A549 (cell line): Measurements from ENCODE around the gene GNG4. TPM values are rescaled to one million over a fixed set of nuclear protein-coding genes. Genes with fewer than 3 reads are reported as not detected.
"Not testable (repeated sequence)": the region's sequence is repeated elsewhere in the genome, so short reads cannot be mapped to it uniquely, and the experiment has no call there.

Experiments used
- ATAC-seq, 2 experiments: fragments of 200-7000 bp in 1 of 2; fragments of >200 bp in 1 of 2; cut with Nextera tagmentation in 1 of 2; cut with Tn5 transposase in 1 of 2; 3 replicates each; pipeline versions ENCODE4 v1.8.0 to v1.9.1; 2018 to 2020; ENCODE audit warnings: mild to moderate bottlenecking in 1 of 2, moderate library complexity in 1 of 2
- CTCF ChIA-PET: fragments of 300-600 bp; sonication (Branson Sonifier 250); formaldehyde crosslinking; extraction: SDS; loops from one replicate; lab custom pipeline; 2021; ENCODE audit warnings: antibody characterized with exemption, inconsistent platforms; lab: Yijun Ruan, JAX
- POLR2A ChIA-PET: fragments of 350-600 bp; formaldehyde crosslinking; extraction: SDS; loops from one replicate; lab custom pipeline; 2021; ENCODE audit warnings: antibody characterized with exemption, inconsistent platforms; lab: Yijun Ruan, JAX
- DNase-seq, 2 experiments: peaks; one replicate each; pipeline versions ENCODE4 v3.0.0 to v3.0.0-alpha.2; 2011 to 2016; ENCODE audit warnings: low read depth in 1 of 2, low spot score in 1 of 2
- FAIRE-seq: peaks from 2 replicates; lab custom pipeline; 2011; peaks lifted over from hg19 to GRCh38; lab: Jason Lieb, UNC
- H3K27ac ChIP-seq, 2 experiments: fragments of >200 bp; sonication (Bioruptor Twin); formaldehyde crosslinking; 3 replicates each; pipeline ENCODE4 v1.5.1; 2016 to 2017
- H3K4me1 ChIP-seq: fragments of >200 bp; sonication (Bioruptor Twin); formaldehyde crosslinking; 3 replicates; pipeline ENCODE4 v1.6.1; 2016
- H3K4me2 ChIP-seq: fragments of >200 bp; sonication (Bioruptor Twin); formaldehyde crosslinking; 3 replicates; pipeline ENCODE4 v1.6.1; 2016
- H3K4me3 ChIP-seq: fragments of >200 bp; sonication (Bioruptor Twin); formaldehyde crosslinking; 3 replicates; pipeline ENCODE4 v1.5.1; 2016
- H3K9me3 ChIP-seq: fragments of >200 bp; sonication (Bioruptor Twin); formaldehyde crosslinking; 3 replicates; pipeline ENCODE4 v1.6.1; 2016
- CBX2 ChIP-seq: fragments of 200-600 bp; sonication (generic); IDR thresholded peaks from 2 replicates; pipeline ENCODE4 v1.6.1; 2016; ENCODE audit warnings: low read depth, mild to moderate bottlenecking, borderline replicate concordance
- CBX8 ChIP-seq: fragments of 200-600 bp; sonication (generic); IDR thresholded peaks from 2 replicates; pipeline ENCODE4 v1.6.1; 2016
- CEBPB ChIP-seq, 2 experiments: fragments of >200 bp in 1 of 2; sonication (Bioruptor Twin) in 1 of 2; formaldehyde crosslinking in 1 of 2; IDR thresholded peaks; 2 replicates each; pipeline ENCODE4 v1.6.1; 2012 to 2016
- CHD4 ChIP-seq: fragments of 200-600 bp; sonication (generic); IDR thresholded peaks from 2 replicates; pipeline ENCODE4 v1.6.1; 2016; ENCODE audit warnings: antibody characterized with exemption, mild to moderate bottlenecking, borderline replicate concordance
- EHF ChIP-seq: fragments of 250-450 bp; sonication (Bioruptor Pico); IDR thresholded peaks from 2 replicates; pipeline ENCODE4 v1.5.0; 2020; ENCODE audit warnings: mild to moderate bottlenecking
- EP300 ChIP-seq, 2 experiments: fragments of >200 bp; sonication (Bioruptor Twin); formaldehyde crosslinking; IDR thresholded peaks; 2 replicates in 1 of 2; 3 replicates in 1 of 2; pipeline ENCODE4 v1.6.1; 2016 to 2017
- ESRRA ChIP-seq: fragments of 150-350 bp; IDR thresholded peaks from 2 replicates; pipeline ENCODE4 v1.6.1; 2014; ENCODE audit warnings: mild to moderate bottlenecking, low read length, borderline replicate concordance
- FOSL2 ChIP-seq, 2 experiments: fragments of 450-650 bp in 1 of 2; fragments of >200 bp in 1 of 2; sonication (Bioruptor Twin) in 1 of 2; formaldehyde crosslinking; IDR thresholded peaks; 2 replicates each; pipeline versions ENCODE4 v1.5.0 to v1.6.1; 2016 to 2020; ENCODE audit warnings: mild to moderate bottlenecking in 1 of 2, moderate library complexity in 1 of 2
- FOXS1 ChIP-seq: fragments of 250-450 bp; sonication (Bioruptor Pico); IDR thresholded peaks from 2 replicates; pipeline ENCODE4 v1.5.0; 2020; ENCODE audit warnings: mild to moderate bottlenecking, moderate library complexity
- GATA3 ChIP-seq: IDR thresholded peaks from 2 replicates; pipeline ENCODE4 v1.6.1; 2012; ENCODE audit warnings: borderline replicate concordance
- HOXA7 ChIP-seq: fragments of 250-450 bp; sonication (Bioruptor Pico); IDR thresholded peaks from 2 replicates; pipeline ENCODE4 v1.5.0; 2020; ENCODE audit warnings: mild to moderate bottlenecking, moderate library complexity
- KDM1A ChIP-seq: fragments of 200-600 bp; sonication (generic); IDR thresholded peaks from 2 replicates; pipeline ENCODE4 v1.6.1; 2016; ENCODE audit warnings: low read depth, mild to moderate bottlenecking
- KDM5A ChIP-seq: fragments of 200-600 bp; sonication (generic); IDR thresholded peaks from 2 replicates; pipeline ENCODE4 v1.6.1; 2016; ENCODE audit warnings: antibody characterized with exemption, mild to moderate bottlenecking
- MAFK ChIP-seq: fragments of 450-650 bp; IDR thresholded peaks from 2 replicates; pipeline ENCODE4 v1.6.1; 2014; ENCODE audit not compliant: partially characterized antibody
- MAZ ChIP-seq: fragments of 150-350 bp; IDR thresholded peaks from 2 replicates; pipeline ENCODE4 v1.6.1; 2014; ENCODE audit warnings: antibody characterized with exemption, low read depth, low read length, borderline replicate concordance
- MYC ChIP-seq: IDR thresholded peaks from 2 replicates; pipeline ENCODE4 v1.6.1; 2012; ENCODE audit warnings: mild to moderate bottlenecking, inconsistent platforms, low read length, improper control_type of control experiment, borderline replicate concordance
- NPAS2 ChIP-seq: fragments of 250-450 bp; sonication (Bioruptor Pico); IDR thresholded peaks from 2 replicates; pipeline ENCODE4 v1.8.0; 2022; ENCODE audit warnings: mild to moderate bottlenecking, moderate library complexity, borderline replicate concordance
- PBX3 ChIP-seq: IDR thresholded peaks from 2 replicates; pipeline ENCODE4 v1.6.1; 2012
- POLR2AphosphoS2 ChIP-seq: conservative IDR thresholded peaks from 2 replicates; pipeline ENCODE4 v1.6.1; 2012; ENCODE audit warnings: low read length, improper control_type of control experiment, inconsistent platforms
- RFX5 ChIP-seq: fragments of 450-650 bp; IDR thresholded peaks from 2 replicates; pipeline ENCODE4 v1.7.1; 2014; ENCODE audit warnings: antibody characterized with exemption, mild to moderate bottlenecking, moderate library complexity
- RNF2 ChIP-seq: fragments of 200-600 bp; sonication (generic); IDR thresholded peaks from 2 replicates; pipeline ENCODE4 v1.6.1; 2016; ENCODE audit warnings: low read depth, mild to moderate bottlenecking, antibody characterized with exemption, moderate library complexity, borderline replicate concordance
- SMC3 ChIP-seq: fragments of >200 bp; sonication (Bioruptor Twin); formaldehyde crosslinking; IDR thresholded peaks from 3 replicates; pipeline ENCODE4 v1.6.1; 2018; ENCODE audit warnings: inconsistent platforms
- SREBF2 ChIP-seq: fragments of 450-650 bp; IDR thresholded peaks from 2 replicates; pipeline ENCODE4 v1.6.1; 2014; ENCODE audit warnings: mild to moderate bottlenecking, moderate library complexity
- TFCP2L1 ChIP-seq: fragments of 250-450 bp; sonication (Bioruptor Pico); IDR thresholded peaks from 2 replicates; pipeline ENCODE4 v1.5.0; 2021; ENCODE audit warnings: mild to moderate bottlenecking
- ZFP36 ChIP-seq: fragments of 450-650 bp; IDR thresholded peaks from 2 replicates; pipeline ENCODE4 v1.6.1; 2014; ENCODE audit warnings: borderline replicate concordance; ENCODE audit not compliant: partially characterized antibody
- WGBS: methylation state at CpG from one replicate; pipeline ENCODE4 v1.1.6; 2017; ENCODE audit errors: missing lambda C conversion rate; 5-methylcytosine and 5-hydroxymethylcytosine counted together
- polyA plus RNA-seq, 4 experiments: library from polyadenylated mRNA; depleted of rRNA in 3 of 4; stranded (reverse); fragments of >200 nt; fragmentation: RNase III in 1 of 4; extraction: RNeasy Plus Mini Kit Qiagen cat#74134 plus additional on column Dnase treatment in 1 of 4; gene quantifications; 2 replicates in 3 of 4; 3 replicates in 1 of 4; pipeline ENCODE4 v1.2.3, GENCODE V29; 2011 to 2017
- TF ChIP-seq, protein P1 (sequence below): fragments of 450-650 bp; IDR thresholded peaks from 2 replicates; pipeline ENCODE4 v1.6.1; 2014; ENCODE audit warnings: antibody characterized with exemption
- TF ChIP-seq, protein P2 (sequence below): fragments of 250-450 bp; sonication (Bioruptor Pico); IDR thresholded peaks from 2 replicates; pipeline ENCODE4 v1.5.0; 2020; ENCODE audit warnings: low read depth, mild to moderate bottlenecking, moderate library complexity

The GNG4 gene
- polyA plus RNA-seq, 2 of the 4 experiments (the other 2 are of a cell fraction), result 10.5 to 16.3 TPM

DNA sequence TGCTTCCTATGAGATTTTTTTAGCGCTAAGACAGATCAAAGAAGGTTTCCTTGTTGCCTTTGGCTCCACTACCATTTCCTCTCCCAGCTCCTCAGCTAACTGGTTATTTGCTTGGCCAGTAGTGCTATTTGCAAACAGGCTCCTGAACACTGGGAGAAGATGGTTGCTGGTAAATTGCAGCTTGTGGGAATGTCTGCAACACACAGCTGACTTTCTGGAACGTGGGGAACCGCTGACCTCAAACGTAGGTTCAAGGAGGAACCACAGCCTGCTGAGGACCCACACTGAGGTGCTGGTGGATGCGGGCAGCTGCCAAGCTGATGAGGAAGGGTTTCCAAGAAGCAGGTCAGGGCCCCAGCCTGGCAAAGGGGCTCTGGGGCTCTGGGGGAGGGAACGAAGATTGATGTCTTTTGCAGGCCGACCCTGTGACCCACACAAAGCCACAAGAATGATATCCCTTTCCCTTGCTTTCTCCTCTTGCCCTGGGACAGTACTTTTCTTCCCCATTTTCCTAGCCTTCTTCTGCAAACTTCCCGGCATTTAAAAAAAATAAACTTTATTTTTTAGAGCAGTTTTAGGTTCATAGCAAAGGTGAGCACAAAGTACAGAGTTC is 24.8 kb downstream of the GNG4 start:
- Histone ChIP-seq H3K9me3 (no peaks in the 10 kb centered on the region), H3K27ac (no peak overlapping the region; a peak in 1 of 6 replicates)
- TF ChIP-seq PBX3 (no peak), KDM1A (no peak), POLR2AphosphoS2 (no peak), NPAS2 (no peak), RFX5 (no peak), SREBF2 (no peak), HOXA7 (CRISPR knock-in tag) (no peak), RNF2 (no peak), EP300 (IDR thresholded peaks at IDR 0.05) (no peak)
- TF ChIP-seq, protein P1, sequence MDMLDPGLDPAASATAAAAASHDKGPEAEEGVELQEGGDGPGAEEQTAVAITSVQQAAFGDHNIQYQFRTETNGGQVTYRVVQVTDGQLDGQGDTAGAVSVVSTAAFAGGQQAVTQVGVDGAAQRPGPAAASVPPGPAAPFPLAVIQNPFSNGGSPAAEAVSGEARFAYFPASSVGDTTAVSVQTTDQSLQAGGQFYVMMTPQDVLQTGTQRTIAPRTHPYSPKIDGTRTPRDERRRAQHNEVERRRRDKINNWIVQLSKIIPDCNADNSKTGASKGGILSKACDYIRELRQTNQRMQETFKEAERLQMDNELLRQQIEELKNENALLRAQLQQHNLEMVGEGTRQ, result no peak
- TF ChIP-seq, all 56 proteins: peak for 0
- no peak overlapping the region for H3K4me3 ChIP-seq
- CTCF ChIA-PET, result interaction anchor here (0.9 kb wide), 1 partner anchor 34 kb away, joined by 3 read pairs; no protein-coding TSS in a partner anchor
- no peak for DNase-seq
- no peak; a peak in 2 of 6 replicates for ATAC-seq
- no peak overlapping the region for H3K4me2 ChIP-seq
- POLR2A ChIA-PET, result interaction anchor here (0.5 kb wide), 1 partner anchor 126 kb away, joined by 4 read pairs; no protein-coding TSS in a partner anchor
- no peak for FAIRE-seq
- 55% methylated on average over 8 of the region's 8 CpGs for WGBS
- no peaks in the 10 kb centered on the region for H3K4me1 ChIP-seq

- CTCF ChIA-PET, result interaction anchor here (0.7 to 1.6 kb wide), 3 partner anchors 15 to 362 kb away, joined by 3 to 5 read pairs (median 4); no protein-coding TSS in a partner anchor
Observed at GRCh38 chr1:235622936-235623779, 26.4 kb downstream of the GNG4 start.

GRCh38 chr1:235619149-235619548 is 30.4 kb downstream of the GNG4 start:
- FAIRE-seq, H3K4me2 ChIP-seq, POLR2A ChIA-PET: not testable (repeated sequence)
- TF ChIP-seq CEBPB (IDR thresholded peaks at IDR 0.05), result 0 out of 4 replicates have a peak, but pooled peaks of 1 of the 2 experiments have one; percentile 21
- TF ChIP-seq, all 56 proteins: peak for 1; not testable (repeated sequence) for 55
- H3K9me3 ChIP-seq, H3K27ac ChIP-seq, H3K4me1 ChIP-seq, H3K4me3 ChIP-seq, ATAC-seq, DNase-seq: not testable (repeated sequence)
- 82% methylated on average over 2 of the region's 2 CpGs for WGBS
- CTCF ChIA-PET, result interaction anchor here (1.2 to 1.8 kb wide), 2 partner anchors 12 to 19 kb away, joined by 4 to 7 read pairs; no protein-coding TSS in a partner anchor

More at GRCh38 chr1:235622936-235623779, 26.4 kb downstream of the GNG4 start:
- no peaks in the 10 kb centered on the region for H3K9me3 ChIP-seq
- H3K27ac ChIP-seq, result no peak overlapping the region; a peak in 1 of 6 replicates
- DNase-seq (no peak), ATAC-seq (peak; percentile 19 to 39; a peak in 3 of 6 replicates), FAIRE-seq (no peak)
- H3K4me2 ChIP-seq, result no peak overlapping the region
- TF ChIP-seq MAZ (no peak), KDM5A (no peak), MYC (no peak), SMC3 (no peak), ESRRA (no peak), CBX8 (no peak), EP300 (IDR thresholded peaks at IDR 0.05) (no peak), FOSL2 (IDR thresholded peaks at IDR 0.05) (no peak), FOSL2 (CRISPR knock-in tag; IDR thresholded peaks at IDR 0.05) (no peak), CBX2 (no peak), MAFK (no peak), TFCP2L1 (CRISPR knock-in tag) (no peak), NPAS2 (no peak), CHD4 (no peak), EHF (CRISPR knock-in tag) (no peak), GATA3 (no peak), FOXS1 (CRISPR knock-in tag) (no peak), ZFP36 (no peak)
- TF ChIP-seq, protein P2, sequence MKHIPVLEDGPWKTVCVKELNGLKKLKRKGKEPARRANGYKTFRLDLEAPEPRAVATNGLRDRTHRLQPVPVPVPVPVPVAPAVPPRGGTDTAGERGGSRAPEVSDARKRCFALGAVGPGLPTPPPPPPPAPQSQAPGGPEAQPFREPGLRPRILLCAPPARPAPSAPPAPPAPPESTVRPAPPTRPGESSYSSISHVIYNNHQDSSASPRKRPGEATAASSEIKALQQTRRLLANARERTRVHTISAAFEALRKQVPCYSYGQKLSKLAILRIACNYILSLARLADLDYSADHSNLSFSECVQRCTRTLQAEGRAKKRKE (CRISPR knock-in tag), result no peak
- H3K4me1 ChIP-seq, result peaks cover 6% of the 10 kb centered on the region; the same call in 2 of the 3 replicates
- no peak overlapping the region for H3K4me3 ChIP-seq
- WGBS, result 75% methylated on average over 18 of the region's 18 CpGs
- POLR2A ChIA-PET, result no interaction called here
